Activated T-cell treated with anti-CD3 and anti-CD28 coated beads for 1 hour (primary cell): ENCODE measurements around the gene ARHGAP18.

ENCODE experiments used
- DNase-seq: peaks from one replicate; pipeline ENCODE4 v3.0.0-alpha.2; 2020; ENCODE audit warnings: low read depth

Gene ARHGAP18

DNA sequence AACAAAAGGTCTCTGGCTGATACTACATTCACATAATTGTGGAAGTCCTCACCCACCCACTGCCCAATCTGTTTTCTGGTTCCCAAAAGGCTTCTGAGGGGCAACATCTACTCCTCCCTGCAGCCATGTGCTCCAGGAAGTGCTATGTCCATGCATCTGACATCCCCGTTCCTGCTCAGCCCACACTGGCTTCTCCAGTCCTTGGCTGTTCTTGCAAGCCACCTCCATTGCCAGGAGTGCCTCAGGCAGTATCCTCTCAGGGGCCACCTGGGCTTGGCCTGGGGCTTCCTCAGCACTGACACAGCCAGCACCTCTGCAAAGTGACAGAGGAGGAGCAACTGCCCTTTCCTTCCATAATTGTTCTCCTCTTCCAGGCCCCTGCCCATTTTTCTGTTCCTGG is 18.3 kb downstream of the ARHGAP18 start:
- DNase-seq: no peak

DNA sequence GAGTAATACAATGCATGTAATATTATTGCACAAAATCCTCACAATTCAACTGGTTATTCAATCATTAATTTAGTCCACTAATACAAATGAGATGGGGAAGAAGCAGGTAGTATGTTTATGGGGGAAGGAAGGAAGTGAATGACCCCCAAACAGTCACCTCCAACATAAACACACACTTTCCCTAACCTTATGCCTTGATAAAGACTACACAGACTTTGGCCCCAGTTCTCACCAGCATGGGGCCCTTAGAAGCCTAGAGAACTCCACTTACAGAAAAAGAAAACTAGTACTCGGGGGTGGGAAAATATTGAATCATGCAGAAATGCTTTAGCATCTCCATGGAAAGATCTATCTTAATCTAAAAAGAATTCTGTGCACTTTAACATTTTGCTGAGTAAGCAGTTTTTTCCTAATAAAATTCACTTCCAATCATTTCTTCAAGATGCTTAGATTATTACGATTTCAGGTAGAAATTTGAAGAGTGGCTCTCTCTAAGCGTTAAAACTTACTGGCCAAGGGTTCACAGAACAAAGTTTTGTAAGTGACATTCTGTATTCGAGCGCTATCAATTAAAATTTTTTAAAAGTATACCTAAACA is 18.8 kb downstream of the ARHGAP18 start:
- no peak for DNase-seq

DNA sequence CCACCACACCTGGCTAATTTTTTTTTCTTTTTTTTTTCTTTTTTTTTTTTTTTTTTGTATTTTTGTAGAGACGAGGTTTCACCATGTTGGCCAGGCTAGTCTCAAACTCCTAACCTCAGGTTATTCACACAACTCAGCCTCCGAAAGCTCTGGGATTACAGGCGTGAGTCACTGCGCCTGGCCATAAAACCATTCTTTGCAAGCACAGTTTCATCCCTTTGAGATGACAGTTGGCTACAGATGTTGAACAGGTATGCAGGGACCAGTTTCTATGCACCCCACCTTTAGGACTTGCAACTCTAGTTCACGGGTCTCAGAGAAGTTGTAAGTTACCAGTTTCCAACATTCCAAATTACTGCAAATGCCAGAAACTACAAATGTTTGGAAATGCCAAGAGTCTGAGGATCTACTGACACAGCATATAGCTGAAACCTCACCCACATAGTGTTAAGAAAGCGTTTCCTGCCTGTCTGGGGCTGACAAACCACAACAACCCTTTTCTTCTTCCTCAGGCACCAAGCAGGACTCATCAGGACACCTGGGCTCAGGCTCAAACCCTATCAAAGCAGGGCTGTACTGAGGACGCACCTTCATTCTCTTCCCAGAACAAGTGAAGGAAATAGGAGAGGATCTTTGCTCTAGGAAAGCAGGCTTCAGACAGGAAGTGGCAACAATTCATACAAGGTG is 22.9 kb downstream of the ARHGAP18 start:
- no peak for DNase-seq

DNA sequence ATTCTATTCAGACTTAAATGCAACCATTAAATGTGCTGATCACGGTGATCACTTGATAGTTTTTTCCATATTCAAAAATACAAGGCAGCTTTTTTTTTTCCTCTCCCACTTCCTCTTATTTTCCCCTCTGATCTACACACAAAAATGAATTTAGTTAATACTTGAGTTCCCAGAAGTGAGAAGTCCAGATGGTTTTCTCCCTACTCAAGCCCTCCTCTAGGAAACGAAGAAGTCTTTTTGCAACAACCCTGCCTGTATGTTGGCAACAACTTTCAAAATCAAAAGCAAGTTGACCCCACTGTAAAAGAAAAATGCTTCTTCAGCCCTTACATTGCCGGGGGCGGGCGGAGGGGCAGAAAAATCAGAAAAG is 24.3 kb downstream of the ARHGAP18 start:
- DNase-seq: no peak

DNA sequence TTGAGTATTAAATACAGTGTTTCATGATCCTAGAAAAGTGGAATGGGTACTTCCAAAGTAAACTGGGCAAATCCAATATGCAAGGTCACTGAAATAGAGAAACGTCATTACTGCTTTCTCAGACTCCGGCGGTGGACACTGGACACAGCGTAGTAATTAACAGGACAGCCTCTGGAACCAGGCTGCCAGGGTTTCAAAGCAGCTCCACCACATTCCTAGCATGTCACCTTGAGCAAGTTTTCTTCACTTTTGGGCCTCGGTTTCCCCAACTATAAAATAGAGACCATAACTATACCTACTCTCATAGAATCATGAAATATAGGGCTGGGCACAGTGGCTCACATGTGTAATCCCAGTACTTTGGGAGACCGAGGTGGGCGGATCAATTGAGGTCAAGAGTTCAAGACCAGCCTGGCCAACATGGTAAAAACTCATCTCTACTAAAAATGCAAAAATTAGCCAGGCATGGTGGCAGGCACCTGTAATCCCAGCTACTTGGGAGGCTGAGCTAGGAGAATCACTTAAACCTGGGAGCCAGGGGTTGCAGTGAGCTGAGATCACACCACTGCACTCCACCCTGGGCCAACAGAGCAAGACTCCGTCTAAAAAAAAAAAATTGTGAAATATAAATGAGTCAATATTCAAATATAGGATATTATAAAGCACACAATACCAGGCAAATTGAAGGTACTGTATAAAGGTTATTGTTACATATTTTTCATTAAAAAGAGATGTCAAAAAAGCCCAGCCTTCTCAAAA is 24.9 kb downstream of the ARHGAP18 start:
- no peak for DNase-seq

DNA sequence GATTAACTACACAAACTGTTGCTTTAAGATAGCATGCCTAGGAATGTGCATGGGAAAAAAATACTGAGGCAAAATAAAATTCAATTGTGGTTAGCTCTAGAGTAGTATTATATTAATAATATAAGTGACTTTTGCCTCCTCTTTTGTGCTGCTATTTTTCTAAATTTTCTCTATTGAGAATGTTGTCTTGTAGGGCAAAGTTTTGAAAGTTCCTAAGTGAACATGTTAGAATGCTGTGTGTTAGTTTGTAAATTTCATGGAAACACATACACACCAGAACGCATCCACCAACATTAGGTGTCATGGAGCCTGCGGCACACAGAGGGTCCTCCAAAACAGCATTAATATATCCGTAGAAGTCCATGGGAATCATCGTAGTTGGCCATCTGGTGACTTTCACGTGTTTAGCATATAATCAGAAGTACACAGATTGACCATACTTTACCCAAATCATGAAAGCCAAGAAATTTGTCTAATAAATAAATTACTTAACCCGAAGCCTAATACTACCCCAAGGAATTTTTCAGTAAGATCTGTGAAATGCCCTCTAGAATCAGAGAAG is 25.6 kb downstream of the ARHGAP18 start:
- no peak for DNase-seq

DNA sequence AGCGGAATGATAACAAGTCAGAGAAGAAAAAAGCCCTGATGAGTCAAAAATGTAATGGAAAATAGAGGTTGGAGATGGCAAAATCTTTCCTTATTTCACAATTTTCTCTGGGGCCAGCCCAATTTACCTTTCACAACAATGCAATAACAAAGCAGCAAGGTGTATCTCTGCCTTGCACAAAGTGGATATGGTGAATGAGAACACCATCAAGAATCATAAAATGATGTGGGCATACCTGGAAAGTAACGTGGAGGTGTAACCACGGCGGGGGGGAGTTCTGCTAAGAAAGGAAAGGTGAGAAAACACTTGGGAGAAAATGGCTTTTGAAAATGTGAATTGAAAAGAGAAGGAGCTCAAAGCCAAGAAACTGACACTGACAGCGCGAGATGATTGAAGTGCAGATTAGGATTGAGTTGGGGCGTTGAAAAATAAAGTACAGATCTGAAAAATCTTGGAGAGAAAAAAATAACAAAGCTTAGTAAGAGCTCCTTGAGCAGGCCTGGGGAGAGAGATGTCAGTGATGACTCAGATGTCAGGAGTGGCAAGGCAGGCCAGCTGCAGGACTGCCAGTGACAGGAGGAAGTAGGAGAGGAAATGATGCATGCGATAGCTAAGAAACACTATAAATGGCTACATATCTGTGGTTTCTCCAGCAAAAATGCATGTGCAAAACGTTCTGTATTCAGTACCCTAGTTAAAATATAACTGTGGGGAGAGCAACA is 26.2 kb downstream of the ARHGAP18 start:
- DNase-seq: peak; percentile 46

DNA sequence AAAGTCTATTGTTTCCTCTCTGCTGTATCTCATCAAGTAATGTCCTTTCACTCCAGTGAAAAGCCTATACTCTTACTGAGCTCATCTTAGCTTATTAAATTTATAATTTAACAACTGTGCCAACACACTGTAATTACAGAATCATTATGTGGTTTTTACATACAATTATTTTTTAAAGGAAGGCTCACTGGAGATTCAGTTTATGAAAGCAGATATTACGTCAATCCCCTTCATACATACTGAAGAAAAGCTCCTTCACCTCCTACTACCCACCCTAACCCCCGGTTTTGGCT is 28.1 kb downstream of the ARHGAP18 start:
- DNase-seq: no peak

DNA sequence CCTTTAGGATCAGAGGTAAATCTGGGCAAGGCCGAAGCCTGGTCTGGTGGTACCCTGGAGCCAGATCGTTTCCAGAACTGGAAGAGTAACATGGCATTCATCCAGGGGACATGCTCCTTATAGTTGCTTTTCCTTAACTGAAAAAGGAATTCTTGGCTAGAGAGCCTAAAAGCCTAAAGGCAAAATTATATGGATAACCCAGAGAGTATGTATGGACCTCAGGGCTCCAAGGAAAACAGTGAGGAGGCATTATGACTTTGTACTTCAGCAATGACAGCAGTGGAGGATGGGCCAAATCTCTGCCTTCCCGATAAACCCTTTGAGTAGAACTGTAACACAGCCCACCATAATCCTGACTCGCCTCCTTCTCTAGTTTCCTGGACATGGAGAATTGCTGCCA is 29.3 kb downstream of the ARHGAP18 start:
- no peak for DNase-seq

DNA sequence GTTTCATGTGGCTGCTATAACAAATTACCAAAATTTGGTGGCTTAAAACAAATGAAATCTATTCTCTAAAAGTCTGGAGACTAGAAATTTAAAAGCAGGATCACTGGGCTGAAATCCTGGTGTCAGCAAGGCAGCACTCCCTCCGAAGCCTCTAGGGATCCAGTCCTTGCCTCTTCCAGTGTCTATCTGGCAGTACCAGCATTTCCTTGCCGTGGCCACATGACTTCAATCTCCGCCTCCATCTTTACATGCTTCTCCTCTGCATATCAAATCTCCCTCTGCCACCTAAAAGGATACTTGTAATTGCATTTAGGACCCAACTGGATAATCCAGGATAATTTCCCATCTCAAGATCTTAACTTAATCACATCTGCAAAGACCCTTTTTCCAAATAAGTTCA is 30.2 kb downstream of the ARHGAP18 start:
- DNase-seq: no peak

DNA sequence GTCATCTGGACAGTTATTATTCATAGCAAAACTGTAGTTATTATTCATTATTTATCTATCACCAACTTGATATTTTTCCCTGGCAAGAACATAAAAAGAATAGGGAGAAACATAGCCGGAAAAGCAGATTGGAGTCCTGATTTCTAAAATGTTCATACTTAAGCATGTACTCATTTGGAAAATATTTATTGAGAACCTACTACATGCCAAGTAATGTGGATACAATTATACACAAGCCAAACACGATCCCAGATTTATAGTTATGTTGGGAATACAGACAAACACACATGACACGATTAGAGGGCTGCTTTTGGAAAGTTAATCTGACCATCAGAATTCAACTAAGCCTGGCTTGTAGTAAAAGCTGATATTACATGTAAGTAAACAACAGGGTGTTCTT is 30.7 kb downstream of the ARHGAP18 start:
- DNase-seq: no peak

DNA sequence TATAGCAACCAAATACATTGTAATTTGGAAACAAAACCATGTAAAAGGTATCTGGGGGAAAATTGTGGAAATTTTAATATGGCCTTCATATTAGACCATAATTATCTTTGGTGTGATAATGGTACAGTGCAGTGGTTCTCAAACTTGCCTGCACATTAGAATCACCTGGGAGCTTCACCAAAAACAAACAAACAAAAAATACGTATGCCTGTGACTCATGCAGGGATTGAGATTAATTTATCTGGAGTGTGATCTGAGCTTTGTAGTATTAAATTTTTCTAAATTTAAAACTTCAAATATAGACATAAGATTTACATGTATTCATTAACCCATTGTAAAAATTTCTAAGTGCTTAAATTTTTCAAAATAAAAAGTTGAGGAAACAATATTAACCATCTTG is 31.5 kb downstream of the ARHGAP18 start:
- no peak for DNase-seq

DNA sequence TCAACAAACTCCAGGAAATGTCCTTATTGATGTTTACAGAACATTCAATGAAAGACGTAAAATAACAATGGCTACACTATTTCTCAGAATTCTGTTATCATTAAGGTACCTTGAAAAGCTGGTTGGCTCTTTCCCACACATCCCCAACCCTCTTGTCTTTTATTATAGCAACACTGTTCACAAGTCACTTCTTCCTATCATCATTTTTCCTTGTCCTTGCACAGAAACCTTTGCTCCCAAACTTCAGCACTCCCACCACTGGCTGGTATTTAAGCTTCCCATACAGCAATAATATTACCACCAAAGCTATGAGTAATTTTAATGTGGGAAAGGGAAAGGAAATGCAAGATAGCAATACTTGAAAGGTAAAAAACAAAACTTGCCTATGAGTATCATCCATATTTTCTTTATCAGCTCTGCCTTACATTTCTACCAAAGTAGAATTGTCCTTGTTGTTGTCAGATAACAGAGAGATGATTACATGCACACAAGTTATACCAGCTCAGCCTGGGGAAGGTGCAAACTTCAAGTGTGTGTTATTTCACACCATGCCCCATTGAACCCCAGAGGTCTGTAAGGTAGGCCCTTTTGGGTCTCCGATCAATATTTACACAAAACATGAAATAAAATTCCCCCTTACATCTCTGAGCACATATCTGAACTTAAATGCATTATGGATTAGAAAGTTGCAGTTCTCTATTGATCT is 32.2 kb downstream of the ARHGAP18 start:
- DNase-seq: no peak

DNA sequence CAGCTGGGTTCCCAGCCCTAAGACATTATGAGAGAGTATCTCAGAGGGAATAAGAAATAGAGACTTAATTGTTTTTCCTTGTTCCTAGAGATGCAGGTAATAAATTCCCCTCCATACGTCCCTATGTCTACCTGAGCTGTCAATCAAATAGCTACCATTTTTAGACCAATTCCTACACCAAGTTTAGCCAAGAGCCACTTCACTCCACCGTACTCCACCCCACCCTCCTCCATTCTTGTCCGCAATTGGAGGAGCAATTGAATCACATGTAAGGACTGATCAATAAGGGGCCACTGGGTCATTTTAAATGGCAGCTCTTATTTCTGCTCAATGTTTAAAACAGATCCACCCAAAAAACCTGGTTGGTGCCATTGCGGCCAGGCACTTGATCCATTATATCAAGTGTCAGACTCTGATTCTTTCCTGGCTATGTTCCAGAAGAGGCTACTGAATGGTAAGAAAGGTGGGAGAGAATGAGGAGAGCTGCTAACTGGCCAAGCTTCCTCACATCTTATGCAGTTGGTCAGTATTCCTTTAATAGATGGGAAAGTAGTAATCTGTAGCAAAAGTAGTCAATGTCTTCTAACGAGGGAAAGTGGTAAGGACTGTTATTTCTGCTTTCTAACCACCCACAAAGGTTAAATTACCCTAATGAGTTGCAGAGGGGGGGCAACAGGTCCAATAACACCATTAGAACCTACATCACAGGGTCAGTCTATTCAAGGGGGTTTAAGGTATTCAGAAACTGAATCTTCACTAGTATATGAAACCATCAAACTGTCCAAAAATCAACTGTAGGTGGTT is 34.1 kb downstream of the ARHGAP18 start:
- DNase-seq: no peak

DNA sequence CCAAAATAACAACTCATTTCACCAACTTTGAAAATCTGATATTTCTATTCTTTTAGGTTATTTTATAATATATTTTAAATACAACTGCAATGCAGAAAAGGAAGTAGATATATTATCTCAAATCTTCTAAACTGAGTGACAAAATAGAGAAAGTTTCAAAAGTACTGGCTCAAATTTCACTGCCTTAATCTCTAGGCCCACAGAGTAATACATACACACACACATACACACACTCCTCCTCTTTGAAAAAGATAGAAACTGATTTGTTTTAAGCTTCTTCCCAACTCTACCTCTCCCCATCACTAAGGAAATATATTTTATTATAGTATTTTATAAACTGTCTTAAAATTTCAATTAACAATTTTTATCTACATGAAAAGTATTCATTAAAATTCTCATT is 36.2 kb downstream of the ARHGAP18 start:
- DNase-seq: no peak

DNA sequence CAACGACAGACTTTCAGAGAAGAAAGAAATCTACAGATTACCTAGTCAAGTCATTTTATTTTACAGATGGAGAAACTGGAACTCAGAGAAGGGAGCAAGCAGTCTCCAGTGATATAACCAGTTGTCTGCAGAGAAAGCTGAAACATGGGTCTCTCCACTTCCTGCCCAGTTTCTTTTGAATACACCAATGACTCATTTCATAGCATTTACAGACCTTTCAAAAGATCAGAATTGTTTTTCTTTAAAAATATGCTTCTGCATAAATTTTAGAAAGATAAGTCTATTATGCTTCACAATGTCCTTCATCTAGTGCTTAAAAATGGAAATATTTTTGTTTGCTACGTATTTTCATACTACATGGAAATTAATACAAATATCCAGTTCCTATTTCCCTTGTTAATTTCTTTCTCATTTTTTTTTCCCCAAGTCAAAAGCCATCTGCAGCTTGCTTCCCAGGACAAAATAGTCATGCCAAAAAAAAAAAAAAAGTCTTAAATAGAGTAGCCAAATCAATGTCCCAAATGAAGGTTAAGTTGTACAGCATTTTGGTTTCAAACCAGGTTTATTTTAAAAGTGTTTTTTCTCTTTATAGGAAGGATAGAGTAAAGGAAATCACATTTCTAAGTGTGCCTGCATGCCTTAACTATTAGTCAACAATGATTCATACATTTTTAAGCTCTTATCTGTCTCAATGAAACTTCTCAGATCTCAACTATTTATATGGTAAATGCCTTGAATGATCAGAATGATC is 36.9 kb downstream of the ARHGAP18 start:
- no peak for DNase-seq

DNA sequence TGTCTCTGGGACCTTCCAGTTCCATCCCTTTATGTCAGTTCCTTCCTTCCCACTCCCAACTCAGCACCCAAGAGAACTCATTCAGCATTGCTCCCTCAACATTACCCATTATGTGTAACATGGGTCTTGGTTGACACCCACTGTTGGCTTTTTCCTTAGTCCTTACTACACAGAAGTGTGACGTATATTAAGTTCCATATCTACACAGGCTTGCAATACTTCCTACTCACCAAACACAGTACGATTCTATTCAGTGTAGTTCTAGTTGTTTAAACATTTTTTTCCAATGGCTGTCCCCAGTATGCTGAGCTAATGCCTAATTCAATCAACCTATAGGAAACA is 37.7 kb downstream of the ARHGAP18 start:
- DNase-seq: no peak

DNA sequence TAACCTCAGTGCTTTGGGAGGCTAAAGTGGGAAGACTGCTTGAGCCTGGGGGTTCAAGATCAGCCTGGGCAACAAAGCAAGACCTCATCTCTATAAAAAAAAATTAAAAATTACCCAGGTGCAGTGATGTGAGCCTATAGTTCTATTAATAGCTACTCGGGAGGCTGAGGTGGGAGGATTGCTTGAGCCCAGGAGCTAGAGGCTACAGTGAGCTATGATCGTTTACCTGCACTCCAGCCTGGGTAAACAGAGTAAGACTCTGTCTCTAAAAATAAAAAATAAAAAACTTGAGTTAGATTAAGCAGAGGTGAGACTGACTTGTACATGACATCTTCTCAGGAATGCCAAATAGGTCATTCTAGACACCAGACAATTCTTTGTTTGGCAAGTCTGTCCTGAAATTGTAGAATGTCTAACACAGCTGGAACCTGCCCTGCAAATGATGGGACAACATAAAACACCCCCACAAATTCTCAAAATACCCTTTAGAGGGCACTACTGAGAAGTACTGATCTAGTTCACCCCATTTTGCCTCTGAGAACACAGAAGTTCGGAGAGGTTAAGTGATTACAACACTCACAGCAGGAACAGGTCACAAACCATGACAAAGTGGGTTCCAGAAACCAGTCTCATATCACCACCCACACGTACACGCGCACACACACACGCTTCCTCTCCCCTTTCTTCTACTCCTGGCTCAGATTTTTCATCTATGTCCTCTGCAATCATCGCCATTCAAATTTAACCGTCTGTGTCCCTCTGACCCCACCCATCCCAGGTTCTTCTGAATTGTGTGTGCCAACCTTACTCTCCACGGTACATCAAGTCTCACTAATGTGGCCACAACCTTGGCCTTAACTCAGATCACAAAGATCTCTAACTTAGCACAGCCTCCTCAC is 38.3 kb downstream of the ARHGAP18 start:
- peak; percentile 28 for DNase-seq

DNA sequence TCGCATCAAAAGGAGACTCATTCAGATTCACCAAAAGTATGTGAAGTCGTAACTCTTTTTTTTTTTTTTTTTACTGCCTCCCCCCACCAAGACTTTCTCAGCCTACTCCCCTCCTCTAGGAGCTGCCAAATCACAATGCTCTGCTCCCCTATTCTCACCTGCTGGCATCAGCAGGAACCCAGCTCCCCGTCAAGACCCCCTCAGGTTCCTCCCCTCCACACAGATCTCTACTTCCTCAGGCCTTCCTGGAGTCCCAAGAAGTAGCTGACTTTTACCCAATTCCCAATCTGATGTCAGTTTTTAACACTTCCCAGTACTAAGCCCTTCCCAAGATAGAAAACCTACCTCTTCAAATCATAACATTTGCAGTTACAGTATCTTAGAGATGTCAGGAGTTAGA is 39.3 kb downstream of the ARHGAP18 start:
- DNase-seq: no peak

DNA sequence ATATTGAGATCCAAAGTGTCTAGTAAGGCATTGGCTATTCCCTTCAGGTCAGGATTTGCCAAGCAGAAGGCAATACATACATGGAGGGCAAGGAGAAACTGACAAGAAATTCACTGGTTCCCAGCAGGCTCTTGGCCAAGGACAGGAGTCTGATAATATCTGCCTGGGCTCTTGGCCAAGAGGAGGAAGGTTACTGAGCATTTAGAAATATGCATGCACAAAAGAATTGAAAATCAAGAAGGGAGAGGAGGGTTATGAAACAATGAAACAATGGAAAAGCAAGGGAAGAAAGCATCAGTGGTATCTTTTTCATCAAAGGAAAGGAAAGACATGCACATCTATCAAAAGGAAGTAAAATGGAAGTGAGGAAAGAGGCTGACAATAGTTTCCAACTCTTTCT is 42.4 kb downstream of the ARHGAP18 start:
- DNase-seq: no peak
